Medulla oblongata (tissue), 1 donor: Measurements from ENCODE around the gene GPC5.
"Not testable (repeated sequence)": the region's sequence is repeated elsewhere in the genome, so short reads cannot be mapped to it uniquely, and the experiment has no call there.

Experiments used
- DNase-seq: peaks from one replicate; pipeline ENCODE4 v3.0.0-alpha.2; 2015; ENCODE audit errors: extremely low spot score

The GPC5 gene

GRCh38 chr13:91398413-91399188 is at the start of gene GPC5:
Gene GPC5, plus strand, starts transcription at chr13:91398621.
- DNase-seq, result peak; percentile 82

- DNase-seq, result peak; percentile 95
These were observed 49.5 kb upstream of the GPC5 start for GRCh38 chr13:91348906-91349435.

GRCh38 chr13:91349992-91350911 is 48.2 kb upstream of the GPC5 start:
- no peak for DNase-seq

- DNase-seq, result no peak
These were observed 47.3 kb upstream of the GPC5 start for GRCh38 chr13:91351123-91351522.

GRCh38 chr13:91351980-91352379 is 46.4 kb upstream of the GPC5 start:
- DNase-seq, result no peak

- not testable (repeated sequence) for DNase-seq
These were observed 45.5 kb upstream of the GPC5 start for GRCh38 chr13:91352891-91353290.

GRCh38 chr13:91353494-91353893 is 44.9 kb upstream of the GPC5 start:
- DNase-seq, result no peak

GRCh38 chr13:91355099-91355825 is 43.2 kb upstream of the GPC5 start:
- no peak for DNase-seq

- DNase-seq, result no peak
These were observed 42.4 kb upstream of the GPC5 start for GRCh38 chr13:91355826-91356710.

- DNase-seq, result no peak
These were observed 41.4 kb upstream of the GPC5 start for GRCh38 chr13:91356919-91357612.

GRCh38 chr13:91357613-91358386 is 40.6 kb upstream of the GPC5 start:
- no peak for DNase-seq

GRCh38 chr13:91358387-91358782 is 40.0 kb upstream of the GPC5 start:
- DNase-seq, result no peak

GRCh38 chr13:91359111-91359510 is 39.3 kb upstream of the GPC5 start:
- no peak for DNase-seq

- no peak for DNase-seq
These were observed 38.8 kb upstream of the GPC5 start for GRCh38 chr13:91359631-91360030.

GRCh38 chr13:91360246-91360751 is 38.1 kb upstream of the GPC5 start:
- DNase-seq, result no peak

- no peak for DNase-seq
These were observed 36.6 kb upstream of the GPC5 start for GRCh38 chr13:91361755-91362271.

GRCh38 chr13:91362908-91363307 is 35.5 kb upstream of the GPC5 start:
- no peak for DNase-seq

GRCh38 chr13:91368101-91368500 is 30.3 kb upstream of the GPC5 start:
- no peak for DNase-seq
